HFF-Myc (cell line): ENCODE measurements around the gene PLK2.

Experiments used
- DNase-seq: peaks from one replicate; pipeline ENCODE4 v3.0.0-alpha.2; 2011; ENCODE audit warnings: low read depth; ENCODE audit errors: extremely low read depth
- H3K4me3 ChIP-seq: replicated peaks from 2 replicates; pipeline ENCODE4 v1.5.1; 2011; ENCODE audit warnings: low read depth, mild to moderate bottlenecking, control low read depth, low read length
- CTCF ChIP-seq: IDR thresholded peaks from 2 replicates; pipeline ENCODE4 v1.5.1; 2012; ENCODE audit warnings: mild to moderate bottlenecking, low read depth, low read length, control low read depth; ENCODE audit errors: missing control alignments

PLK2 gene

DNA sequence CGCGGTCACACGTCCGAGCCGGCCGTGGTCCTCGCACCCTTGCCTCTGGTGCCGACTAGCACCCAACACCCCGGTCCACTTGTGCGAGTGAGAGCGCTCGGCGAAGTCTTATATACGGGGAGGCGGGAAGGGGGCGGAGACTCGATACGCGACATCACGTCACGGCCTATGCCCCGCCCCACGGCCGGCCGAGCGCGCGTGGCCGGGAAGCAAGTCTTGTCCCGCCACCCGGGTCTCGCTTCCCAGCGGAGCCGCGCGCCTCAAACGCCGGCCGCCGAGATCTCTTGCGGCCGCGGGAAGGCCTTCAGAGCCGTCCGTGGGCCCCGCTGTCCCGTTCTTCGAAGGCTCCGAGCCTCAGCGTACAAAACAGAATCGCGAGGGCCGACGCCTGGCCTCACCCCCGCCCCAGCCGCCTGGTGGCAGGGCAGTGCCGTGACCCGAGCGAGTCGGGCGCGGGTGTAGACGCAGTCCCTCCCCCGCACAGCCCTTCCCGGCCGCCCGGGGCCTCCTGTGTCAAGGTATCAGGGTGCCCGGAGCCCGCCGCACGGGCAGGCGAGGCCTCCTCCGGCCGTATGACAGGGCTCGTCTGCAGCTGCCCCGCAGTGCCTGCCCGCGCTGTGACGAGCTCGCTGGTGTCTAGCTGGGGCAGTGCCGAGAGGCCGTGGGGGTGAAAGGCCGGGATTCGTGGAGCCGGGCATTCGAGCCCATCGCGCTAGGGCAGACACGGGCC lies at the start of gene PLK2:
PLK2 (minus strand) TSS at position 85 of the 730 bp plus-strand sequence. CDS start 127 bp downstream, outside the sequence.
- TF ChIP-seq CTCF: no peak
- H3K4me3 ChIP-seq: peak within 1 kb of the TSS; percentile 72
- peak; percentile 77 for DNase-seq

DNA sequence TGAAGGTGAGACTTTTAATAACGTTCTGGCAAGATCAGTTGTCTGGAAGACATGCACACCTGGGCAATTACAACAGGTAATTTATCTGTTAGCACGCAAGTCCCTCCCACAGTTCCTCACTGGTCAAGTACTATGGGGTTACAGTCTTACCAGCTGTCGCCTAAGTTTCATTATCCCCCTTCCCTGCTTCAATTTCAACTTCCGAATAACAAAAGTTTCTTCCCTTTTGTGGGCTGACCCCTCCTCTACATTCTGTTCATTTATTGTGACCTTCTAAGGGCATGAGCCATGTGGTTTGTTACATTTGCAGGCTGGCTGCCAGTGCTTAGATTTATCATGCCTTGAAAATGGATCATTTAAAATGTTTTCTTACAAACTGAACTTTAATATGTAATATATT lies 47.8 kb upstream of the PLK2 start:
- no peak for TF ChIP-seq CTCF
- H3K4me3 ChIP-seq: no peak overlapping the region
- DNase-seq: no peak

- TF ChIP-seq CTCF: no peak
- DNase-seq: no peak
These were observed 46.2 kb upstream of the PLK2 start for GRCh38 chr5:58505971-58506640.

GRCh38 chr5:58505502-58505901 lies 45.6 kb upstream of the PLK2 start:
- no peak for DNase-seq
- no peak overlapping the region for H3K4me3 ChIP-seq
- TF ChIP-seq CTCF: no peak

More at GRCh38 chr5:58505971-58506640, 46.2 kb upstream of the PLK2 start:
- no peak overlapping the region for H3K4me3 ChIP-seq

GRCh38 chr5:58504766-58505165 lies 44.9 kb upstream of the PLK2 start:
- DNase-seq: no peak
- no peak for TF ChIP-seq CTCF

DNA sequence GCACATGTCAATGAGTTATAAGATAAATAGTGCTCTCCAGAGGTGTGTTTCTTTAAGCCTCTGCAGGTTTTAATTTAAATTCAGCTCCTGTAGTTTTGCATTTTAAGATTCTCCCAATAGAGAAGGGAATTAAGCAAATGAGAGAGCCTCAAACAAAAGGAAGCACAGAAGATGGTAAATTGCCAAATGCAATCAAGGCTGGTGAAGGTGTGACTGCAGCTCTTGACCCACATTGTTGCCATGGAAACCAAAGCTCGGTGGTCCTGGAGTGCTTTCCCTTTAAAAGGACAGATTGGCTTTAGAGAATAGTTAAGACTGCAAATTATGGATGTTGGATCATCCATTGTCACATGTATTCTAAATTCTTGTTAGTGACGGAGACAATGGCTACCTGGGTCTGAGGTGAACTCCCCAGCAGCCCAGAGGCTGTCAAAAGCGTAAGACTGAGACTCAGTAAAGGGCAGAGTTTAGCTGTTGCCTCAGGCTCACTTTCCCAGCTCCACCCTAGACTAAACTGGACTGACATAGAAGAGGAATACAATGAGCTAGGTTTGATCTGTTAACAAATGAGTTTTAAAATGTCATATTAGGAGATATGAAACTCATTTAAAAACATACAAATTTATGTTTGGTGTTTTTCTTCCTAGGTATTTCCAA lies 43.6 kb upstream of the PLK2 start:
- no peak overlapping the region for H3K4me3 ChIP-seq
- no peak for DNase-seq
- no peak for TF ChIP-seq CTCF

More at GRCh38 chr5:58504766-58505165, 44.9 kb upstream of the PLK2 start:
- H3K4me3 ChIP-seq: no peak overlapping the region
